Measurements from ENCODE around the gene AJAP1. TPM values are rescaled to one million over a fixed set of nuclear protein-coding genes. Genes with fewer than 3 reads are reported as not detected.

The AJAP1 gene
- total RNA-seq, 1 donor, result under 0.01 TPM

DNA sequence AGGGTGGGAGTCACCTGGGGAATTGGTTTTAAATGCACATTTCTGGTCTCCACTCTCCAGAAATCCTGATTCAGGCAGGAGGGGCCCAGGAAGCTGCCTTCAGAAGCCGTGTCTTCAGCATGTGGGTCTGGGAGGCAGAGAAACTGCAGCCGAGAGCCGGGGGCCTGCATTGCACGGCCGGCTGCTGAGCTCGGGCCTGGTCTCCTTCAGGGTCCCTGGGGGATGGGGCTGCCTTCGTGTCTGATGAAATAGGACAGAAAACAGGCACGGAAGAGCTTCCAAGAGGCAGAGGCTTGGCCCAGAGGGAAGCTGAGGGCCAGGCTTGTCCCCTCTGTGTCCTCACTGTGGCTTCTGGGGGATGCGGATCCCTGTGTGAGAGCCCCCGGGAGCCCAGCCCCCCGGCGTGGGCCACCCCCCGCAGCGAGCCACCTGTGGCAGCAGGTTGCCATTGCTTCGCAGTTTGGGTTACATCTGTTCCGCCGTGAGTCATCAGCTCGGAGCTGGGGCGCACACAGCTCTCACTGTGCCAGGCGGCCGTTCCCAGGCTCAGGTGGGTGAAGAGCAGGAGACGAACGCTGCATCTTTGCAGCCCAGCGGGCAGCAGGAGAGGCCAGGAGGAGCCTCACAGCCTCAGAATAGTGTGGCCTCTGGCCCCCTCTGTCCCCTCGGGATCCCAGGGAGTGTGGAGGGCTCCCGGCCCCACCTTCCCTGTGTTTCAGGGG lies 72.4 kb downstream of the AJAP1 start:
- TF ChIP-seq, protein P1, sequence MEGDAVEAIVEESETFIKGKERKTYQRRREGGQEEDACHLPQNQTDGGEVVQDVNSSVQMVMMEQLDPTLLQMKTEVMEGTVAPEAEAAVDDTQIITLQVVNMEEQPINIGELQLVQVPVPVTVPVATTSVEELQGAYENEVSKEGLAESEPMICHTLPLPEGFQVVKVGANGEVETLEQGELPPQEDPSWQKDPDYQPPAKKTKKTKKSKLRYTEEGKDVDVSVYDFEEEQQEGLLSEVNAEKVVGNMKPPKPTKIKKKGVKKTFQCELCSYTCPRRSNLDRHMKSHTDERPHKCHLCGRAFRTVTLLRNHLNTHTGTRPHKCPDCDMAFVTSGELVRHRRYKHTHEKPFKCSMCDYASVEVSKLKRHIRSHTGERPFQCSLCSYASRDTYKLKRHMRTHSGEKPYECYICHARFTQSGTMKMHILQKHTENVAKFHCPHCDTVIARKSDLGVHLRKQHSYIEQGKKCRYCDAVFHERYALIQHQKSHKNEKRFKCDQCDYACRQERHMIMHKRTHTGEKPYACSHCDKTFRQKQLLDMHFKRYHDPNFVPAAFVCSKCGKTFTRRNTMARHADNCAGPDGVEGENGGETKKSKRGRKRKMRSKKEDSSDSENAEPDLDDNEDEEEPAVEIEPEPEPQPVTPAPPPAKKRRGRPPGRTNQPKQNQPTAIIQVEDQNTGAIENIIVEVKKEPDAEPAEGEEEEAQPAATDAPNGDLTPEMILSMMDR (IDR thresholded peaks at IDR 0.05; ENCODE audit: insufficient read depth, low read length), result no peak
- DNase-seq (ENCODE audit: low read depth), result no peak
- H3K4me3 ChIP-seq (ENCODE audit: low read depth, low read length), result no peak overlapping the region

DNA sequence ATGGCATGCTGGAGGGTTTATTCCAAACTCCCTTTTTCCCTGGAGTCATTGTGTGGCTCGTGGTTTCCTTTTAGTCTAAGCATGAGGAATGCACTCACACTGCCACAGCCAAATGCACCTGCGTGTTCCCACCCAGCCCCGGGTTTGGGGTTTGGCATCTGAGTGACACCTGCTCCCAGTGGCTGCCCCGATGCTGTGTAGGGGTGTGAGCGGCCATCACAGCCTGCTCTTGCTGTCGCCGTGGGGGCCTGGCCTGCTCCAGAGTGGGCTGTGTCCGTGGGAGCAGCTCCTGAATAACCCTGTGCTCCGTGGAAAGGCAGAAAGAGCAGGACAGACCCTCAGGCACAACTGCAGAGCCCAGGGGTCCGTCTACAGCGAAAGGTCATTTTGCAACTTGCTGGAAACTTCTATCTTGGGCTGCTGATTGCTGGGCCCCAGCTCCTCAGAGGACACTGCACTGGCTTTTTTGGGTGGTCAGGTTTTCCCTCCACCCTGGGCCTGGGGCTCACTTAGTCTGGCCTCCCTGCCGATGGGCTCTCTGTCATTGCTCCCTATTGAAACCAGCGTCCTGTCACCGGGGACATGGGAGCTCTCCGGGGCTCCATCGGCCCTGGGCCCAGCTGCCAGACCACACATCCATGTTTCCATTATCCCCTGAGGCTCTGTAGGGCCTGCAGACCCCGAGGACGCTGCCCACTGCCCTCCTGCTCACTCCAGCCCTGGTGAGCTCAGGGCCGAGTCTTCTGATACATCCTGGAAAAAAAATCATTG lies 74.1 kb downstream of the AJAP1 start:
- no peak overlapping the region for H3K4me3 ChIP-seq (ENCODE audit: low read depth, low read length)
- TF ChIP-seq, protein P1 (IDR thresholded peaks at IDR 0.05; ENCODE audit: insufficient read depth, low read length), result no peak
- DNase-seq (ENCODE audit: low read depth), result no peak

DNA sequence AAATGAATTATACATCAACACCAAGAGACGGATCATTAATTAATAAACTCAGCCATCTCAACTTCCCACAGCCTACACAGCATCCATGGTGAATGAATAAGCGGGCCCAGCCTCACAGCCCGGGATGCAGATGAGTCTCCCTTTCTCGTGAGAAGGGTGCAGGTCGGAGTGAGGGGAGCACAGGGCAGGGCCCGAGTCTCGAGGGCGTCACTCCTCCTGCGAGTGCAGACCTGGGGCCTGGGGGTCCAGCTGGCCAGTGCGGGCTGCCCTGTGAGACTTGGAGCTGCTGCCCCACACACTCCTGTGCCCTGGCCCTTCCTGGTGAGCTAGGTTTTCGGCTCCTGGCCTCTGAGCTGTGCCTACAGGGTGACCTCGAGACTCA lies 74.7 kb downstream of the AJAP1 start:
- H3K4me3 ChIP-seq (ENCODE audit: low read depth, low read length), result no peak overlapping the region
- TF ChIP-seq, protein P1 (IDR thresholded peaks at IDR 0.05; ENCODE audit: insufficient read depth, low read length), result no peak
- DNase-seq (ENCODE audit: low read depth), result no peak

DNA sequence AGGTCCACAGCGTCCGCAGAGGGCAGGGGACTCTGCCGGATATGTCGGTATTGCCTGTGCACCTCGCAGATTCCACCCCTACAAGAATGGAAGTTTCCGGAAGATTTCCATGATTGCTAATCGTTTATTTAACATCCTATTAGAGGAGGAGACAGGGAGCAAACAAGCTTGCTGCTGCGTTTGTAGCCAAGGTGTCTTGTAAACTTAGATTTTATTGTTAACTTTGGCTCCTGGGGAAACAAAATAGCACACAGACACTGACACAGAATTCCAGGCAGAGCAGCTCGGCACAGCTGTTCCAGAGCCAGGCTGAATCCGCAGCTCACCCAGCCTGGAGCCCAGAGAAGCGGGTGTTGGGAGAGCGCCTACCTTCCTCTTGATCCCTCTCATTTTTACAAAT lies 75.7 kb downstream of the AJAP1 start:
- H3K4me3 ChIP-seq (ENCODE audit: low read depth, low read length), result no peak overlapping the region
- no peak for DNase-seq (ENCODE audit: low read depth)
- TF ChIP-seq, protein P1 (IDR thresholded peaks at IDR 0.05; ENCODE audit: insufficient read depth, low read length), result no peak

DNA sequence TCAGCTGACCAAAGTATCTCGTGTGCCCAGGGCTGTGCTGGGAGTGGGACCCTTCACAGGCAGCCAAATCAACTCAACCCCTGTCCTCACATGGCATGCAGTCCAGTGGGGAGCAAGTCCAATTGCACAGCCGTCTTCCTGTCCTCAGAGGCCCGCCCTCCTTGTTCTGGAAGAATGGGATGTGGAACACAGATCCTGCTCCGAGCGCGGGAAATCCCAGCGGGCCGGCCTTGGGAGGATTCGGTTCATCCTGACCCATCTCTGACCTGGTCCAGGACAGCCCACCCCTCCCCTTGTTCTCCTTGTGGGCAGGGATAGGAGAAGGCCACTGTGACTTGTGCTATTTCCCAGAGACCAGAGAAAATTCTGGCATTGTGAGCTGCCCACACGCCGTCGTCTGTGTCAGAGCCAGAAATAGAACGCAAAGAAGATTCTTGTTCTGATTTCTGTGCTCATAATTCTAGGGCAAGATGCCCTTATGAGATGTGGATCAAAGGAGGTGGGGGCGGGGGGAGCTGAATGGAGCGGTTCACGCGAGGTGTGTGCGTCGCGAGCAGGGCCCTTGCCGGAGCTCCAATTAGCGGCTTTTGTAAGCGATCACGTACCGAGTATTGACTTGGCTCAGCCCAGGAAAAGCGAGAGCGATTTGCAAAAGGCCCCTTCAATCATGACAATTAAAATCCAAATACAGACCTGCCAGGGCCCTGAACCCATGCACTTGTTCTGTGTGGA lies 79.2 kb downstream of the AJAP1 start:
- no peak overlapping the region for H3K4me3 ChIP-seq (ENCODE audit: low read depth, low read length)
- no peak for DNase-seq (ENCODE audit: low read depth)
- TF ChIP-seq, protein P1 (IDR thresholded peaks at IDR 0.05; ENCODE audit: insufficient read depth, low read length), result no peak

DNA sequence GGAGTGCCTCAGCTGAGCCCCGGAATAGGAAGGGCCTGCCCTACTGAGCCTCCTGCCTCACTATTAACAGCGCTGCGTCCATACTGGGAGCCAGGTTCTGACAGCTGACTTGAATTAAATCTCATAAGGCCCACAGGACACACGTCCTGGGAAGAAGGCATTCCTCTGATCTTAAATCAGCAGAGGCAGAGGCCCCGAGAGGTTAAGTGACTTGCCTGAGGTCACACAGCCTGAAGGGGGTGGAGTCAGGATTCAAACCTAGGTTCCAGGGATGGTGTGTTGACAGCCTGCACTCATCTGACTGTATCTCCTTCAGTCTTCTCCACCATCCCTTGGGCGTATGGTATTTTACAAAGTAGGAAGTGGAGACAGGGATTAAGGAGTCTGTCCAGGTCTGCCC lies 79.8 kb downstream of the AJAP1 start:
- TF ChIP-seq, protein P1 (IDR thresholded peaks at IDR 0.05; ENCODE audit: insufficient read depth, low read length), result no peak
- no peak overlapping the region for H3K4me3 ChIP-seq (ENCODE audit: low read depth, low read length)
- DNase-seq (ENCODE audit: low read depth), result no peak

All from fibroblast of the aortic adventitia (primary cell).